Testis (tissue), 2 donors: ENCODE measurements around the gene TMEM272.

Experiments
- CTCF ChIP-seq, 3 experiments: fragments of 450-650 bp in 2 of 3; fragments of 200-600 bp in 1 of 3; sonication (generic) in 1 of 3; IDR thresholded peaks; one replicate each; pipeline ENCODE4 v1.5.1; 2016 to 2019; ENCODE audit warnings: antibody characterized with exemption in 3 of 3, mild to moderate bottlenecking in 2 of 3, moderate library complexity in 1 of 3
- POLR2A ChIP-seq: fragments of 450-650 bp; IDR thresholded peaks from one replicate; pipeline ENCODE4 v1.6.1; 2017; ENCODE audit warnings: antibody characterized with exemption, mild to moderate bottlenecking, moderate library complexity

GRCh38 chr13:51808811-51809210 lies 36.2 kb downstream of the TMEM272 start:
- TF ChIP-seq CTCF (IDR thresholded peaks at IDR 0.05) (no peak), POLR2A (no peak)
